HG03565 (cell line): ENCODE measurements around the gene FILIP1.

ENCODE experiments used
- ATAC-seq: cut with Tn5 transposase; IDR thresholded peaks from one replicate; pipeline ENCODE4 v1.9.1; 2021; ENCODE audit warnings: mild to moderate bottlenecking, moderate library complexity; ENCODE audit not compliant: unreplicated experiment

Gene FILIP1

GRCh38 chr6:75278474-75279077 lies 215.0 kb downstream of the FILIP1 start:
- no peak for ATAC-seq

- ATAC-seq = no peak
Measured at GRCh38 chr6:75275067-75275466, 218.5 kb downstream of the FILIP1 start.

- peak; percentile 54 for ATAC-seq
Measured at GRCh38 chr6:75273009-75273408, 220.6 kb downstream of the FILIP1 start.

GRCh38 chr6:75272145-75272840 lies 221.3 kb downstream of the FILIP1 start:
- ATAC-seq = no peak

GRCh38 chr6:75268988-75269354 lies 224.6 kb downstream of the FILIP1 start:
- no peak for ATAC-seq

DNA sequence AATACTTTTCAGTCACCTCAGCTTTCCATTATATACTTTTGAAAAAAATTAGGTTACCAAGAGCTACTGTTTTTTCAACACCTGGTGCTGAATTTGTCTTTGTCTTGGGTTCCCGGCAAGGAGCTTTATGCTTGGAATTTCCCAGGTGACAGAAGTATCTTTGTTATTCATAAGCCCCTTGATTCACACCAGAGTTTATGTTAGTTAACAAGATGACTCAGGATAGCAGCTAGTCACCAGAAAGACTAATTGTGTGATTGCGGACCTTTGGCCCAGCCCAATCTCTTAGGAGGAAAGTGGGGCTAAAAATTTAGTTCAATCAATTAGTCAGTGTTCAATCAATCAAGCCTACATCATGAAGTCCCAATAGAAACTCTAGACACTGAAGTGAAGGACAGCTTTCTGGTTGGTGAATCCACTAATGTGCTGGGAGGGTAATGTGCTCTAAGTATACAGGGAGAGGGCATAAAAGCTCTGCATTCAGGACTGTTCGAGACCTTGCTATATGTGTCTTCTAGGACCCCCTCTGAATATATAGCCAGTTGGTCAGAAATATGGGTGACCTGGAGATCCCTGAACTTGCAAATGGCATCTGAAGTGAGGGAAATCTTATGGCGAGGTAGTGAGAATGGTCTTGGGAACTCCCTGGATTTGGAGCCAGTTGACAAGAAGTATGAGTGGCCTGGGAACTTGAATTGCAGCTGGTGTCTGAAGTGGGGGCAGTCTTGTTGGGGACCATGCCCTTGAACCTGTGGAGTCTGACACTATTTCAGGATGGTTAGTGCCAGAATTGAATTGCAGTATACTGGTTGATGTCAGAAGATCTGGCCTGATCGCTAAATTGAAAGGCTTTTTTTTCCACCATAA lies 225.2 kb downstream of the FILIP1 start:
- ATAC-seq = no peak

- no peak for ATAC-seq
Measured at GRCh38 chr6:75267461-75267860, 226.1 kb downstream of the FILIP1 start.

DNA sequence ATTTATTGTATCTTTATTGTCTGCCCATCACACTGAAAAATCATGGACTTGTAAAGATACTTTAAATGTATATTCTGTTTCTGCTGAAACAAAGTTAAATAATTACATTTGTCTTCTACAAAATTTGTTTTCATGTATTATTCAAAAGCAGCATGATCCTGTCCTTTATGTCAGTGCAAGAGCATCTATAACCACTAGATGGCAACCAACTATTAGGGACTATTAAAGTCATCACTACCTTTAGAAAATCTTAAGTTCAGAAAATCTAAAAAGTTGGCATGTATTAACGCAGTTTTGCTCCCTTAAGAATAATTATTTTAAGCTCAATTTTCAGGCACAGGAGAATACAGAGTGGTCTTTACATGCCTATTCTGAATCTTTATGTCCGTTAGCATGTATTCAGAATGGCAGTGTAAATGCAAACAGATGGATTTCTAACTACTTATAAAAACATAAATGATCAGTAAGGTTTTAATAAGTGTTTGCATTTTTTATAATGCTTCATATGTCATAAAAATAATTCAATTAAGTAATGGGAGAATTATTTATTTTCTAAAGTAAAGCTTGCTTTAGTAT lies 226.8 kb downstream of the FILIP1 start:
- peak; percentile 65 for ATAC-seq

DNA sequence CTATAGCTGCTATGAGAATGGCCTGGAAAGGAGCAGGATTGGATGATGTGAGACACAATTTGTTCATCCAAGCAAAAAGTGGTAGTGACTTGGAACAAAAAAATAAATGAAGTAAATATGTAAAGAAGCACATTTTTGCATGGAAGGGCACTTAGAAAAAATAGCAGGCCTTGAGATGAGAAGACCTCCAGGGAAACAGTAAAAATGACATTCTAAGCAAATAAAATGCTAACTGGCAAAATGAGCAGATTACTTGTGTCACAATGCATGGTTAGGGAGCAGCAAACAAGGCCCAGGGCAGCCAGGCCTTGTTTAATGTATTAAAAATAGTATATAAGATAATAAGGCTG lies 230.2 kb downstream of the FILIP1 start:
- ATAC-seq = no peak

DNA sequence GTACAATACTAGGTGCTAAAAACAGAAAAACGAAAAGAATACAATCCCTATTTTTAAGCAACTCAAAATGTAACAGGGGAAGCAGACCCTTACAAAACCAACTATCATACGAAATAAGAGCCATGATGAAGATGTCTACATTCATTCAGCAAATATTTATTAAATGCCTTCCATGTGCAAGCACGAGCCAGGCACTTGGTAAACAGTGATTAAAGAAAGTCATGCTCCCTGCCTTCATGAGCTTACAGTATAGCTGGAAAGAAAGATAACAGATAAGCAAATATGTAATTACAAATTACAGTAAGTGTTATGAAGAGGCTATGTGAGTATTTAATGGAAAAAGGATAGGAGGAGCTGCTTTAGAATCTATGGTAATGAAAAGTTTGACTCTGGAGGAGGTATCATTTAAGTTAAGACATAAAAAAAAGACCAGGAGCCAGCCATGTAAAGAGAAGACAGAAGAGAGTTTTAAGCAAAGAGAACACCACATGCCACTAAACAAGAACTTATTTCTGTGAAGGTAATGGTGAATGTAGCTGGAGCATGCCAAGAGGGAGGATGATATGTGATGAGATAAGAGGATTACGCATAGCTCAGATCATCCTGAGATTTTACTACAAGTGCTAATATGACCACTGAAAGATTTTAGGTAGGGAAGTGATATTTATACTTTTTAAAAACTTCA lies 230.7 kb downstream of the FILIP1 start:
- no peak for ATAC-seq

DNA sequence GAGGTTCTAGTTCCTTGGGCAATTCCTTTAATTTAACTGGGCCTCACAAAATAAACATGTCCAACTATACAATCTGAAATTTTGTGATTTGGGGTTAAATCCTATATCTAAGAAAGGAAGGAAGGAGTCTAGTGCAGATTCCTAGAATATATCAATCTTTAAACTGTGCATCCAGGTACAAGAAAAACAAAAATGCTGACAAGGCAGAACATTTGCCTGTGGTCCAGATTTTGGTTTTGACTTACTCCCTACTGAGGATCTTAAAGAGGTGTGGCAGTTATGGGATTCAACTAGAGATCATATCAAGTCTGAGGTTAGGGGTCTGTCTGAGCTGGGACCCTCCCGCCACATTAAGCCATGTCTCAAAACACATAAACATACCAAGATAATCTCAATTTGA lies 232.3 kb downstream of the FILIP1 start:
- no peak for ATAC-seq

DNA sequence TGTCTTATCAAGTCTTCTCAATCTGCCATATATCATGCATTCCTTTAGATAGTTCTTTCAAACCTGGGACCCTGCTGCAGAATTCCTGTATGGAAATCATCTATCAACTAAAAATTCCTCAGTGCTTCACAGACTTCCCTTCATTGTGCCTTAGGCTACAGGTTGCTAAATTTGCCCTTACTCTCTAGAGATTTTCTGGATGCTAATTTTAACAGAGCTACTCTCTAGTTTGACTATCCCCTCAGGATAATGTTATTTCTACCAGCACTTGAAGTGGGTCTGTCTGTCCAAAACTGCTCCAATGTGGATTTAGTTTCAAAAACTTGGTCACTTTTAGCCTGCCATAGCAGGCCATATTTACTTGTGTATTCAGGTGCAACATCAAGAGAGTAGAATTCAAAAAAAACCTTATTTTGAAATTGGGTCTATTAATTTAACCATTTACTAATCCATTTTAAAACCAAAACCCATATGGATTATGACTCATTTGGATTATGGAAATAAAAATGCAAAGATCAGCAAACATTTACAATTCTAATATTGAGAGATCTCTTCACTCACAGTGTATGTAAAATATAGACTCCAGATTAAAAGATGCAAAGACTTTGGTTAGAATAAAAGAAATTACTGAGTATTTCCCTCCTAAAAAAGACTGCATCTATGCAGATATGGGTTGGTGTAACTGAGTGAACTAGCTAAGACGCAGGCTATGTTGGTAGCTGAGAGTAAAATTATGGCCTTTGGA lies 236.1 kb downstream of the FILIP1 start:
- no peak for ATAC-seq

- no peak for ATAC-seq
Measured at GRCh38 chr6:75250552-75250951, 243.0 kb downstream of the FILIP1 start.

DNA sequence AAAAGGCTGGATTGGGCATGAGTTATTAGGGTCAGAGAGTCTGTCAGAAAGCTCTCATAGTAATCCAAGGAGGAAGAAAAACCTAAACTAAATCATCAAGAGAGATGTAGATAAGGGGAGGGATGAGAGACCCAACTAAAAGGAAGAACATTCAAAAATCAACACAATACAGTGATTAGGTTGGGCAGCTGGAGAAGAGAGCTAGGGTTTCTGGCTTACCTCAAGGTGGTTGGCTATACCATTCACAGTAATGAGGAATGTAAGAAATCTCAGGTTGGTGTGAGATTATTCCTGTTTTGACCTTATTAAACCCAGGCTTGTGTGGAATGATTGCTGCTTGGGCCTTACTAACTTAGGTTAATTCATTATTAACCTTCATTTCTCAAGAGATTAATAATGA lies 243.8 kb downstream of the FILIP1 start:
- ATAC-seq = no peak

GRCh38 chr6:75246386-75246785 lies 247.2 kb downstream of the FILIP1 start:
- ATAC-seq = no peak

DNA sequence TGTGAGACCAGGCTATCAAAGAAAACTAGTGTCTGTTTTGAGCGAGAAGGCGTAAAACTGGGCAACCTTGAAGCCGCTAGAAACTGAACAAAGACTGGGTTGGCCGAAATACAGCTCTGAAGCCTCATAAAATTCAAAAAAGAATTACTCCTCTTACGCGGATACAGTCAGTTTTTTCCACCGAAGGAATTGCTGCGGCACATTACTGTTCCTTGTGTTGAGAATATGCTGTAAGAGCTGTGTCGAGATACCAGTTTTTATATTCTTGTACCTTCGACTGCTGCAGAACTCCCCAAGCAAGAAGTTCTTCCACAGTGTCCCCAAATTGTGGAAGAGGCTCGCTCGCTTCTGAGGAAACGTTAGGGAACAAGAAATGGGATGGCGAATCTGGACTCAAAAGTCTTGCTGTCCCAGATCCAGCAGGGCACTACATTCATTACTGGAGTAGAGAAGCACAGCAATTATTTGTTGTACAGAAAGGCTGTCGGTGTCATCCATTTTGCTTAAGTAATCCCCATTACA lies 249.5 kb downstream of the FILIP1 start:
- peak; percentile 0 for ATAC-seq

DNA sequence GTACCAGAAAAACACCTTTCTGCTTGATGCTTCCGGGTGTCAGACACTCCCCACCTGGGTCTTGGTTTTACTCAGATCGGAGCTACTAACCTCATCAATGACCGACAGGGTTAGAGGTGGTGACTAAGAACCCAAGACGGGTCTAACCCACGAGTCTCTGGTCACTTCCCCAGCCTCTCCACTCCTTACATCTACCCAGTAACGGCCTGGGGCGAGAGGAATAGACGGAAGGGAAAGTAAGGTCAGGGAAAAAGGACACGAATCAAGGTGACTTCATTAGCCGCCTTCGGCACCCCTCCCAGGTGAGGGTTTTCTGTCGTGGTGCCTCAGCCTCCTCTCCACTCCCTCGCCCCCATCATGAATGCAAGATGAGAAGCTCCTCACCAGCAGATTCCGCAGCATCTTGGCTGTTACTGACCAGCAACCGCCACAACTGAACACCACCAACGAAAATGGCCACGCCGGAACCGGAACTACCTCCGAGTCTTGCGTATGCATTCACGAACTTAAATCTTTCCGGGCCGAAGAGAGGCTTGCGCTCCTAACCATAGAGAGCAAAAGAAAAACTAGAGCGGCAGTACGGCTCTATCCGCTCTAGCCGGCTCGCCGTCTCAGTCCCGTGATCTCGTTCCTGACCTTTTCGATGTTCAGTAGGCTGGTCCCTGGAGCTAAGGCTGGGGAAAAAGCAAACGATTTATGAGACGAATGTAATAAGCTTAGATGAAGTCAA lies 250.1 kb downstream of the FILIP1 start, which contains the start of gene COX7A2:
TSS of gene COX7A2 (minus strand) at position 469 of the 730 bp plus-strand sequence. CDS start at position 402, 67 bp downstream.
- ATAC-seq = peak; percentile 91
